Natural killer cell (primary cell): Measurements from ENCODE around the gene CDKL1. TPM values are rescaled to one million over a fixed set of nuclear protein-coding genes. Genes with fewer than 3 reads are reported as not detected.

Experiments
- ATAC-seq, 3 donors: fragments of 150-1000 bp in 2 of 3; fragments of 200-7000 bp in 1 of 3; cut with Tn5 transposase; 1 replicate in 1 of 3; 2 replicates in 2 of 3; pipeline ENCODE4 v1.10.0; 2021; ENCODE audit warnings: mild to moderate bottlenecking in 2 of 3, moderate library complexity in 2 of 3
- DNase-seq, 2 donors: peaks; one replicate each; pipeline versions ENCODE4 v3.0.0 to v3.0.0-alpha.2; 2013 to 2021; ENCODE audit warnings: mixed read lengths in 1 of 2
- H3K27ac ChIP-seq: one replicate; pipeline ENCODE4 v1.5.1; 2013; ENCODE audit warnings: mild to moderate bottlenecking, low read length
- H3K27me3 ChIP-seq: one replicate; pipeline ENCODE4 v1.6.1; 2013; ENCODE audit warnings: low read length; ENCODE audit not compliant: control insufficient read depth, insufficient read depth
- H3K36me3 ChIP-seq: one replicate; pipeline ENCODE4 v1.6.1; 2013; ENCODE audit warnings: low read length; ENCODE audit not compliant: control insufficient read depth, insufficient read depth
- H3K4me1 ChIP-seq: one replicate; pipeline ENCODE4 v1.6.1; 2013; ENCODE audit warnings: low read length; ENCODE audit not compliant: control insufficient read depth, insufficient read depth
- H3K4me3 ChIP-seq: one replicate; pipeline ENCODE4 v1.5.1; 2013; ENCODE audit warnings: low read length
- H3K9me3 ChIP-seq: one replicate; pipeline ENCODE4 v1.6.1; 2013; ENCODE audit warnings: low read length; ENCODE audit not compliant: control insufficient read depth, insufficient read depth
- H3K27ac Mint-ChIP-seq, 2 donors: one replicate each; pipeline ENCODE4 v1.8.0; 2022; ENCODE audit warnings: mild to moderate bottlenecking in 2 of 2, mixed read lengths in 2 of 2, moderate library complexity in 1 of 2
- H3K27me3 Mint-ChIP-seq, 2 donors: one replicate each; pipeline ENCODE4 v1.8.0; 2022; ENCODE audit warnings: low read depth in 2 of 2, mixed read lengths in 2 of 2
- H3K36me3 Mint-ChIP-seq: one replicate; pipeline ENCODE4 v1.8.0; 2022; ENCODE audit warnings: mixed read lengths
- H3K4me1 Mint-ChIP-seq, 2 donors: one replicate each; pipeline ENCODE4 v1.8.0; 2022; ENCODE audit warnings: mixed read lengths in 2 of 2
- H3K4me3 Mint-ChIP-seq: one replicate; pipeline ENCODE4 v1.8.0; 2022; ENCODE audit warnings: mild to moderate bottlenecking, moderate library complexity, mixed read lengths
- H3K9me3 Mint-ChIP-seq, 2 donors: one replicate each; pipeline ENCODE4 v1.8.0; 2022; ENCODE audit warnings: mixed read lengths in 2 of 2
- CTCF ChIP-seq: fragments of 200-600 bp; IDR thresholded peaks from one replicate; pipeline ENCODE4 v1.8.0; 2022; ENCODE audit warnings: antibody characterized with exemption
- WGBS: methylation state at CpG from one replicate; pipeline ENCODE4 v1.1.7; 2013; ENCODE audit warnings: missing lambda C conversion rate; ENCODE audit not compliant: insufficient coverage; 5-methylcytosine and 5-hydroxymethylcytosine counted together
- intact Hi-C: fragments of 100-400 bp; cut with micrococcal nuclease; formaldehyde crosslinking; loops from one replicate; pipeline ENCODE4 v1.14.2; 2022
- total RNA-seq, 4 donors: library from RNA; stranded (reverse); fragments of 120-200 nt in 1 of 4; gene quantifications; one replicate each; pipeline versions ENCODE4 v1.2.3 to v1.2.4, GENCODE V29; 2013 to 2022

Gene CDKL1
- total RNA-seq, 3 donors from 2014 or later (not counting 1 experiment from before 2014, with no cell fraction given) = 12.4 to 16.7 (median 15.4) TPM

- DNase-seq = no peak
- no peaks in the 10 kb centered on the region for H3K9me3 ChIP-seq
- no peaks in the 10 kb centered on the region for H3K4me1 ChIP-seq
- no peaks in the 10 kb centered on the region for H3K36me3 ChIP-seq
- Mint-ChIP-seq H3K27me3 (no peaks in the 10 kb centered on the region), H3K27ac (no peak overlapping the region), H3K4me3 (no peak overlapping the region), H3K4me1 (peaks cover 0 to 7% of the 10 kb centered on the region in 2 donors), H3K9me3 (no peaks in the 10 kb centered on the region), H3K36me3 (no peaks in the 10 kb centered on the region)
- no peak overlapping the region for H3K4me3 ChIP-seq
- no peak for ATAC-seq
- no peak for TF ChIP-seq CTCF
- WGBS = 90% methylated on average over 2 of the region's 2 CpGs
- H3K27me3 ChIP-seq = no peaks in the 10 kb centered on the region
- no peak overlapping the region for H3K27ac ChIP-seq
- intact Hi-C loops = no loop called here
Observed at GRCh38 chr14:50299585-50299984, 97.1 kb downstream of the CDKL1 start.

- Mint-ChIP-seq H3K4me3 (no peak overlapping the region), H3K27ac (no peak overlapping the region)
- intact Hi-C loops = no loop called here
Observed at GRCh38 chr14:50290306-50290705, 106.4 kb downstream of the CDKL1 start.

GRCh38 chr14:50288146-50288545 is 108.5 kb downstream of the CDKL1 start:
- Histone ChIP-seq H3K9me3 (no peaks in the 10 kb centered on the region), H3K36me3 (no peaks in the 10 kb centered on the region), H3K27me3 (no peaks in the 10 kb centered on the region), H3K27ac (no peak overlapping the region), H3K4me1 (no peaks in the 10 kb centered on the region), H3K4me3 (no peak overlapping the region)
- intact Hi-C loops = no loop called here
- Mint-ChIP-seq H3K4me1 (no peaks in the 10 kb centered on the region), H3K9me3 (no peaks in the 10 kb centered on the region), H3K4me3 (no peak overlapping the region), H3K27ac (no peak overlapping the region), H3K36me3 (no peaks in the 10 kb centered on the region), H3K27me3 (no peaks in the 10 kb centered on the region)
- DNase-seq (no peak), ATAC-seq (no peak)
- TF ChIP-seq CTCF = no peak
- 100% methylated on average over 3 of the region's 5 CpGs for WGBS

More at GRCh38 chr14:50290306-50290705, 106.4 kb downstream of the CDKL1 start:
- ATAC-seq = no peak
- H3K4me1 Mint-ChIP-seq = no peaks in the 10 kb centered on the region
- Histone ChIP-seq H3K4me3 (no peak overlapping the region), H3K4me1 (no peaks in the 10 kb centered on the region), H3K36me3 (no peaks in the 10 kb centered on the region), H3K27ac (no peak overlapping the region), H3K27me3 (no peaks in the 10 kb centered on the region), H3K9me3 (no peaks in the 10 kb centered on the region)
- no peak for DNase-seq
- no peak for TF ChIP-seq CTCF
- H3K36me3 Mint-ChIP-seq = no peaks in the 10 kb centered on the region
- 86% methylated on average over 5 of the region's 5 CpGs for WGBS
- H3K9me3 Mint-ChIP-seq = no peaks in the 10 kb centered on the region
- H3K27me3 Mint-ChIP-seq = no peaks in the 10 kb centered on the region

GRCh38 chr14:50285861-50286260 is 110.8 kb downstream of the CDKL1 start:
- Histone ChIP-seq H3K36me3 (no peaks in the 10 kb centered on the region), H3K27me3 (no peaks in the 10 kb centered on the region), H3K4me1 (no peaks in the 10 kb centered on the region), H3K27ac (no peak overlapping the region), H3K4me3 (no peak overlapping the region), H3K9me3 (no peaks in the 10 kb centered on the region)
- no peaks in the 10 kb centered on the region for H3K9me3 Mint-ChIP-seq
- intact Hi-C loops = no loop called here
- no peak for DNase-seq
- no peak for TF ChIP-seq CTCF
- no peak overlapping the region for H3K27ac Mint-ChIP-seq
- no peaks in the 10 kb centered on the region for H3K27me3 Mint-ChIP-seq
- H3K4me3 Mint-ChIP-seq = no peak overlapping the region
- no peaks in the 10 kb centered on the region for H3K36me3 Mint-ChIP-seq
- no peaks in the 10 kb centered on the region for H3K4me1 Mint-ChIP-seq
- no peak for ATAC-seq
